ENCODE data around the gene RGSL1.

RGSL1 gene

GRCh38 chr1:182431278-182431677 is 18.7 kb upstream of the RGSL1 start:
- Histone ChIP-seq H3K4me2 (ENCODE audit: low read length) (no peak overlapping the region), H3K9me2 (replicated peaks; ENCODE audit: control insufficient read depth, low read length) (no peaks in the 10 kb centered on the region), H3K79me2 (ENCODE audit: control insufficient read depth, low read length) (no peaks in the 10 kb centered on the region), H3K36me3 (ENCODE audit: control insufficient read depth, low read length) (no peaks in the 10 kb centered on the region), H3K27me3 (ENCODE audit: control insufficient read depth, low read length) (peaks cover 3% of the 10 kb centered on the region; the same call in 1 of the 2 replicates), H3K4me3 (ENCODE audit: low read length) (no peak overlapping the region), H3F3A (ENCODE audit: control insufficient read depth, insufficient read depth) (no peaks in the 10 kb centered on the region), H3K9me3 (ENCODE audit: control insufficient read depth, insufficient read depth, low read length) (no peaks in the 10 kb centered on the region), H3K4me1 (ENCODE audit: control insufficient read depth, low read length) (peaks cover 7% of the 10 kb centered on the region), H3K27ac (ENCODE audit: low read depth, low read length) (no peak overlapping the region), H4K20me1 (ENCODE audit: control insufficient read depth, insufficient read depth, low read depth, low read length) (no peaks in the 10 kb centered on the region)
- TF ChIP-seq EZH2phosphoT487 (IDR thresholded peaks at IDR 0.05; ENCODE audit: borderline replicate concordance, low read length) = no peak
- no peak for TF ChIP-seq CTCF (IDR thresholded peaks at IDR 0.05; ENCODE audit: low read depth, low read length, poor library complexity, severe bottlenecking)

- no peaks in the 10 kb centered on the region; the same call in 1 of the 2 replicates for H3K27me3 ChIP-seq (ENCODE audit: control insufficient read depth, low read length)
- no peaks in the 10 kb centered on the region for H3K36me3 ChIP-seq (ENCODE audit: control insufficient read depth, low read length)
- TF ChIP-seq EZH2phosphoT487 (IDR thresholded peaks at IDR 0.05; ENCODE audit: borderline replicate concordance, low read length) = no peak
- no peak for TF ChIP-seq CTCF (IDR thresholded peaks at IDR 0.05; ENCODE audit: low read depth, low read length, poor library complexity, severe bottlenecking)
- no peak overlapping the region for H3K27ac ChIP-seq (ENCODE audit: low read depth, low read length)
- H3K4me1 ChIP-seq (ENCODE audit: control insufficient read depth, low read length) = peaks cover 7% of the 10 kb centered on the region
- no peak overlapping the region for H3K4me3 ChIP-seq (ENCODE audit: low read length)
- H3K4me2 ChIP-seq (ENCODE audit: low read length) = no peak overlapping the region
- H3K9me3 ChIP-seq (ENCODE audit: control insufficient read depth, insufficient read depth, low read length) = no peaks in the 10 kb centered on the region
- no peaks in the 10 kb centered on the region for H3K79me2 ChIP-seq (ENCODE audit: control insufficient read depth, low read length)
- H3K9me2 ChIP-seq (replicated peaks; ENCODE audit: control insufficient read depth, low read length) = no peaks in the 10 kb centered on the region
- H4K20me1 ChIP-seq (ENCODE audit: control insufficient read depth, insufficient read depth, low read depth, low read length) = no peaks in the 10 kb centered on the region
- no peaks in the 10 kb centered on the region for H3F3A ChIP-seq (ENCODE audit: control insufficient read depth, insufficient read depth)
Observed at GRCh38 chr1:182433580-182433979, 16.4 kb upstream of the RGSL1 start.

GRCh38 chr1:182438326-182438725 is 11.6 kb upstream of the RGSL1 start:
- Histone ChIP-seq H3F3A (ENCODE audit: control insufficient read depth, insufficient read depth) (no peaks in the 10 kb centered on the region), H4K20me1 (ENCODE audit: control insufficient read depth, insufficient read depth, low read depth, low read length) (no peaks in the 10 kb centered on the region)

More at GRCh38 chr1:182438326-182438725, 11.6 kb upstream of the RGSL1 start:
- TF ChIP-seq CTCF (IDR thresholded peaks at IDR 0.05; ENCODE audit: low read depth, low read length, poor library complexity, severe bottlenecking) (no peak), EZH2phosphoT487 (IDR thresholded peaks at IDR 0.05; ENCODE audit: borderline replicate concordance, low read length) (no peak)
- H3K4me3 ChIP-seq (ENCODE audit: low read length) = no peak overlapping the region
- H3K4me1 ChIP-seq (ENCODE audit: control insufficient read depth, low read length) = no peaks in the 10 kb centered on the region
- no peaks in the 10 kb centered on the region for H3K27me3 ChIP-seq (ENCODE audit: control insufficient read depth, low read length)
- H3K27ac ChIP-seq (ENCODE audit: low read depth, low read length) = no peak overlapping the region
- H3K9me2 ChIP-seq (replicated peaks; ENCODE audit: control insufficient read depth, low read length) = no peaks in the 10 kb centered on the region
- no peaks in the 10 kb centered on the region for H3K79me2 ChIP-seq (ENCODE audit: control insufficient read depth, low read length)
- H3K4me2 ChIP-seq (ENCODE audit: low read length) = no peak overlapping the region
- no peaks in the 10 kb centered on the region for H3K9me3 ChIP-seq (ENCODE audit: control insufficient read depth, insufficient read depth, low read length)
- no peaks in the 10 kb centered on the region for H3K36me3 ChIP-seq (ENCODE audit: control insufficient read depth, low read length)
